Activated CD8-positive, alpha-beta memory T cell treated with anti-CD3 and anti-CD28 coated beads for 48 hours (primary cell): Measurements from ENCODE around the gene TMEM181.
"Not testable (repeated sequence)": the region's sequence is repeated elsewhere in the genome, so short reads cannot be mapped to it uniquely, and the experiment has no call there.

Experiments
- DNase-seq, 3 experiments: peaks; one replicate each; pipeline ENCODE4 v3.0.0-alpha.2; 2020; ENCODE audit warnings: low read depth in 2 of 3, low spot score in 2 of 3

Gene TMEM181

GRCh38 chr6:158559895-158560835 is at the start of gene TMEM181:
Gene TMEM181 (plus strand): TSS chr6:158560091. CDS start chr6:158560225, 134 bp downstream.
- DNase-seq = peak; percentile 69 to 74 (median 69)

GRCh38 chr6:158512809-158513208 is 47.1 kb upstream of the TMEM181 start:
- DNase-seq = no peak

- DNase-seq = no peak
These were observed 45.7 kb upstream of the TMEM181 start for GRCh38 chr6:158514176-158514575.

- DNase-seq = no peak
These were observed 44.9 kb upstream of the TMEM181 start for GRCh38 chr6:158514991-158515390.

GRCh38 chr6:158516098-158516497 is 43.8 kb upstream of the TMEM181 start:
- DNase-seq = no peak

- no peak for DNase-seq
These were observed 42.9 kb upstream of the TMEM181 start for GRCh38 chr6:158517038-158517437.

- no peak for DNase-seq
These were observed 42.3 kb upstream of the TMEM181 start for GRCh38 chr6:158517581-158517980.

GRCh38 chr6:158518191-158519127 is 41.4 kb upstream of the TMEM181 start:
- peak in 1 of 3 experiments; percentile 37 for DNase-seq

- DNase-seq = no peak
These were observed 40.6 kb upstream of the TMEM181 start for GRCh38 chr6:158519300-158519699.

- DNase-seq = no peak
These were observed 40.1 kb upstream of the TMEM181 start for GRCh38 chr6:158519761-158520160.

GRCh38 chr6:158520975-158521374 is 38.9 kb upstream of the TMEM181 start:
- DNase-seq = not testable (repeated sequence)

GRCh38 chr6:158521759-158522158 is 38.1 kb upstream of the TMEM181 start:
- DNase-seq = no peak

GRCh38 chr6:158522616-158523015 is 37.3 kb upstream of the TMEM181 start:
- DNase-seq = no peak

- DNase-seq = no peak
These were observed 35.6 kb upstream of the TMEM181 start for GRCh38 chr6:158524311-158524710.

- not testable (repeated sequence) for DNase-seq
These were observed 32.0 kb upstream of the TMEM181 start for GRCh38 chr6:158527858-158528257.

- no peak for DNase-seq
These were observed 31.1 kb upstream of the TMEM181 start for GRCh38 chr6:158528826-158529225.

- no peak for DNase-seq
These were observed 30.3 kb upstream of the TMEM181 start for GRCh38 chr6:158529629-158530028.

- no peak for DNase-seq
These were observed 28.3 kb upstream of the TMEM181 start for GRCh38 chr6:158531566-158531965.

- no peak for DNase-seq
These were observed 27.9 kb upstream of the TMEM181 start for GRCh38 chr6:158531970-158532369.

- peak in 2 of 3 experiments; percentile 41 to 57 for DNase-seq
These were observed 23.6 kb upstream of the TMEM181 start for GRCh38 chr6:158536084-158536890.
